PC-9 (cell line): Measurements from ENCODE around the gene GATA6. TPM values are rescaled to one million over a fixed set of nuclear protein-coding genes. Genes with fewer than 3 reads are reported as not detected.

Experiments used
- BruUV-seq: library from RNA; stranded (reverse); fragments of 400-500 nt; replicated peaks from 2 replicates; lab custom pipeline; 2021; lab: Mats Ljungman, UMichigan
- CTCF ChIA-PET: fragments of 300-600 bp; sonication (Branson Sonifier 250); formaldehyde crosslinking; loops from one replicate; lab custom pipeline; 2022; ENCODE audit warnings: antibody characterized with exemption; lab: Charles Lee
- POLR2A ChIA-PET: fragments of 300-600 bp; sonication (Branson Sonifier 250); formaldehyde crosslinking; loops from one replicate; lab custom pipeline; 2022; ENCODE audit warnings: antibody characterized with exemption; ENCODE audit not compliant: unreplicated experiment; lab: Charles Lee
- DNase-seq, 2 experiments: peaks; one replicate each; pipeline versions ENCODE4 v3.0.0 to v3.0.0-alpha.2; 2015 to 2022; ENCODE audit warnings: mixed read lengths in 1 of 2
- H2AFZ ChIP-seq: fragments of 200-600 bp; sonication (generic); 2 replicates; pipeline ENCODE4 v1.8.1; 2017; ENCODE audit warnings: antibody characterized with exemption
- H3F3A ChIP-seq: fragments of 200-600 bp; sonication (generic); 2 replicates; pipeline ENCODE4 v1.8.1; 2017; ENCODE audit warnings: antibody characterized with exemption, mild to moderate bottlenecking, low read depth; ENCODE audit not compliant: insufficient read depth
- H3K27ac ChIP-seq: fragments of 200-600 bp; sonication (generic); 2 replicates; pipeline ENCODE4 v1.6.1; 2016; ENCODE audit warnings: mixed run types
- H3K27me3 ChIP-seq: fragments of 200-600 bp; sonication (generic); 2 replicates; pipeline ENCODE4 v1.6.1; 2016; ENCODE audit warnings: low read depth, mixed run types; ENCODE audit not compliant: insufficient read depth
- H3K36me3 ChIP-seq: fragments of 200-600 bp; sonication (generic); 2 replicates; pipeline ENCODE4 v1.6.1; 2016; ENCODE audit warnings: low read depth, mixed run types
- H3K4me1 ChIP-seq: fragments of 200-600 bp; sonication (generic); replicated peaks from 2 replicates; pipeline ENCODE4 v1.6.1; 2016; ENCODE audit warnings: mixed run types; ENCODE audit not compliant: insufficient read depth
- H3K4me2 ChIP-seq: fragments of 200-600 bp; sonication (generic); 2 replicates; pipeline ENCODE4 v1.6.1; 2017; ENCODE audit warnings: mixed run types
- H3K4me3 ChIP-seq: fragments of 200-600 bp; sonication (generic); 2 replicates; pipeline ENCODE4 v1.6.1; 2016; ENCODE audit warnings: mixed run types
- H3K79me2 ChIP-seq: fragments of 200-600 bp; sonication (generic); 2 replicates; pipeline ENCODE4 v1.6.1; 2017; ENCODE audit warnings: low read depth, mixed run types
- H3K9me2 ChIP-seq: fragments of 200-600 bp; sonication (generic); 2 replicates; pipeline ENCODE4 v1.8.1; 2017; ENCODE audit warnings: mild to moderate bottlenecking; ENCODE audit not compliant: insufficient read depth
- H3K9me3 ChIP-seq: fragments of 200-600 bp; sonication (generic); 2 replicates; pipeline ENCODE4 v1.8.1; 2016; ENCODE audit warnings: low read depth; ENCODE audit not compliant: insufficient read depth
- H4K20me1 ChIP-seq: fragments of 200-600 bp; sonication (generic); 2 replicates; pipeline ENCODE4 v1.8.1; 2017; ENCODE audit not compliant: insufficient read depth
- EZH2 ChIP-seq: fragments of 200-600 bp; sonication (generic); IDR thresholded peaks from 2 replicates; pipeline ENCODE4 v1.8.0; 2017; ENCODE audit warnings: antibody characterized with exemption, low read depth
- intact Hi-C: fragments of 100-400 bp; cut with micrococcal nuclease; formaldehyde crosslinking; loops from one replicate; pipeline ENCODE4 v1.10.0; 2022; ENCODE audit not compliant: unreplicated experiment
- total RNA-seq: library from RNA; stranded (reverse); gene quantifications from 2 replicates; pipeline ENCODE4 v1.2.3, GENCODE V29; 2021
- TF ChIP-seq, protein P1 (sequence below): fragments of 200-600 bp; sonication (generic); conservative IDR thresholded peaks from 2 replicates; pipeline ENCODE4 v1.6.1; 2017; ENCODE audit warnings: mixed run types, antibody characterized with exemption, mild to moderate bottlenecking, moderate library complexity

Gene GATA6
- total RNA-seq, 1 experiment from 2014 or later, result 9.1 TPM

GRCh38 chr18:22199005-22199404 is 29.6 kb downstream of the GATA6 start:
- Histone ChIP-seq H4K20me1 (no peaks in the 10 kb centered on the region), H3K27me3 (no peaks in the 10 kb centered on the region), H3K4me2 (no peak overlapping the region), H3K9me3 (no peaks in the 10 kb centered on the region), H3K27ac (no peak overlapping the region), H3F3A (no peaks in the 10 kb centered on the region), H3K79me2 (no peaks in the 10 kb centered on the region), H3K4me3 (no peak overlapping the region), H3K36me3 (no peaks in the 10 kb centered on the region), H2AFZ (no peak overlapping the region), H3K4me1 (no peaks in the 10 kb centered on the region), H3K9me2 (no peaks in the 10 kb centered on the region)
- intact Hi-C loops, result no loop called here
- BruUV-seq, result no TSS peak
- DNase-seq, result no peak
- TF ChIP-seq, protein P1, sequence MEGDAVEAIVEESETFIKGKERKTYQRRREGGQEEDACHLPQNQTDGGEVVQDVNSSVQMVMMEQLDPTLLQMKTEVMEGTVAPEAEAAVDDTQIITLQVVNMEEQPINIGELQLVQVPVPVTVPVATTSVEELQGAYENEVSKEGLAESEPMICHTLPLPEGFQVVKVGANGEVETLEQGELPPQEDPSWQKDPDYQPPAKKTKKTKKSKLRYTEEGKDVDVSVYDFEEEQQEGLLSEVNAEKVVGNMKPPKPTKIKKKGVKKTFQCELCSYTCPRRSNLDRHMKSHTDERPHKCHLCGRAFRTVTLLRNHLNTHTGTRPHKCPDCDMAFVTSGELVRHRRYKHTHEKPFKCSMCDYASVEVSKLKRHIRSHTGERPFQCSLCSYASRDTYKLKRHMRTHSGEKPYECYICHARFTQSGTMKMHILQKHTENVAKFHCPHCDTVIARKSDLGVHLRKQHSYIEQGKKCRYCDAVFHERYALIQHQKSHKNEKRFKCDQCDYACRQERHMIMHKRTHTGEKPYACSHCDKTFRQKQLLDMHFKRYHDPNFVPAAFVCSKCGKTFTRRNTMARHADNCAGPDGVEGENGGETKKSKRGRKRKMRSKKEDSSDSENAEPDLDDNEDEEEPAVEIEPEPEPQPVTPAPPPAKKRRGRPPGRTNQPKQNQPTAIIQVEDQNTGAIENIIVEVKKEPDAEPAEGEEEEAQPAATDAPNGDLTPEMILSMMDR, result no peak
- TF ChIP-seq EZH2, result no peak
- ChIA-PET POLR2A (no interaction called here), CTCF (no interaction called here)

- DNase-seq, result no peak
- H3K9me2 ChIP-seq, result no peaks in the 10 kb centered on the region
- no peaks in the 10 kb centered on the region for H3K9me3 ChIP-seq
- H3K27me3 ChIP-seq, result no peaks in the 10 kb centered on the region
- H3K27ac ChIP-seq, result no peak overlapping the region
- H3K36me3 ChIP-seq, result no peaks in the 10 kb centered on the region
- no TSS peak for BruUV-seq
- no peaks in the 10 kb centered on the region for H3K79me2 ChIP-seq
- no peak overlapping the region for H3K4me3 ChIP-seq
- no peaks in the 10 kb centered on the region for H4K20me1 ChIP-seq
- H3K4me1 ChIP-seq, result no peaks in the 10 kb centered on the region
- CTCF ChIA-PET, result no interaction called here
- intact Hi-C loops, result no loop called here
- H2AFZ ChIP-seq, result no peak overlapping the region
- TF ChIP-seq, protein P1, result no peak
- no peak for TF ChIP-seq EZH2
- H3F3A ChIP-seq, result no peaks in the 10 kb centered on the region
- no peak overlapping the region for H3K4me2 ChIP-seq
- POLR2A ChIA-PET, result no interaction called here
Measured at GRCh38 chr18:22200611-22201225, 31.3 kb downstream of the GATA6 start.

DNA sequence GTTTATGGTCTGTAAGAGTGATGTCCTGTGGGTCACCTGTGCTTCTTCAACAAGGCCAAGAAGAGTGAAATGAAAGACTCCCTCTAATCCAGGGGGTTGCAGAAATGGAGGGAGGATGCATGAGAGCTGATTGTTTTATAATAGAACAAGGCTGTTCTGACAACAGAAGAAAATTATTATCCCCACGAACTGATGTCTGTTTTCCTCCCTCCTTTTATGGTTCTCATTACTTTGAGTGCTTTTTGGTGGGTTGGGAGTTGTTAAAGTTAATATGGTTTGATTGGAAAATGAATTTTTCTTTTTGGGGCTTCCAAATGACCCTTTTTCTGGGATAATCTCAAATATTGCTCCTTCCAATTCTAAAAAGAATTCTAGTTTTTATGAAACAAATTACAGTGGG is 33.6 kb downstream of the GATA6 start:
- H4K20me1 ChIP-seq, result no peaks in the 10 kb centered on the region
- no peaks in the 10 kb centered on the region for H3F3A ChIP-seq
- no peak for DNase-seq
- H2AFZ ChIP-seq, result no peak overlapping the region
- H3K4me3 ChIP-seq, result no peak overlapping the region
- no peak overlapping the region for H3K4me2 ChIP-seq
- ChIA-PET CTCF (no interaction called here), POLR2A (no interaction called here)
- H3K9me2 ChIP-seq, result no peaks in the 10 kb centered on the region
- H3K79me2 ChIP-seq, result no peaks in the 10 kb centered on the region
- no peaks in the 10 kb centered on the region for H3K27me3 ChIP-seq
- intact Hi-C loops, result no loop called here
- TF ChIP-seq EZH2, result no peak
- TF ChIP-seq, protein P1, result no peak
- BruUV-seq, result no TSS peak
- H3K4me1 ChIP-seq, result no peaks in the 10 kb centered on the region
- no peaks in the 10 kb centered on the region for H3K9me3 ChIP-seq
- H3K27ac ChIP-seq, result no peak overlapping the region
- no peaks in the 10 kb centered on the region for H3K36me3 ChIP-seq
